MCF 10A (cell line): ENCODE results near the gene ATP6V1C2. TPM values are rescaled to one million over a fixed set of nuclear protein-coding genes. Genes with fewer than 3 reads are reported as not detected.

ENCODE experiments used
- BruUV-seq: library from RNA; stranded (reverse); fragments of 400-500 nt; replicated peaks from 2 replicates; lab custom pipeline; 2021; lab: Mats Ljungman, UMichigan
- CTCF ChIA-PET: fragments of 300-600 bp; sonication (Branson Sonifier 250); formaldehyde crosslinking; extraction: SDS; loops from one replicate; lab custom pipeline; 2021; ENCODE audit warnings: antibody characterized with exemption, inconsistent platforms; lab: Yijun Ruan, JAX
- POLR2A ChIA-PET: fragments of 300-600, 350-650 bp; sonication (Branson Sonifier 250); formaldehyde crosslinking; extraction: SDS; loops from one replicate; lab custom pipeline; 2020; ENCODE audit warnings: antibody characterized with exemption, inconsistent platforms; lab: Yijun Ruan, JAX
- DNase-seq: peaks from one replicate; pipeline ENCODE4 v3.0.0-alpha.2; 2018; ENCODE audit not compliant: unreplicated experiment
- H3K27ac Mint-ChIP-seq: one replicate; pipeline ENCODE4 v1.8.0; 2022; ENCODE audit warnings: mild to moderate bottlenecking, low read depth, mixed read lengths; ENCODE audit not compliant: unreplicated experiment
- H3K27me3 Mint-ChIP-seq: one replicate; pipeline ENCODE4 v1.8.0; 2022; ENCODE audit warnings: mixed read lengths; ENCODE audit not compliant: insufficient read depth, unreplicated experiment
- H3K36me3 Mint-ChIP-seq: one replicate; pipeline ENCODE4 v1.8.0; 2022; ENCODE audit warnings: mild to moderate bottlenecking, moderate library complexity, mixed read lengths; ENCODE audit not compliant: insufficient read depth, unreplicated experiment
- H3K4me1 Mint-ChIP-seq: one replicate; pipeline ENCODE4 v1.8.0; 2022; ENCODE audit warnings: mixed read lengths; ENCODE audit not compliant: insufficient read depth, unreplicated experiment
- H3K4me3 Mint-ChIP-seq: one replicate; pipeline ENCODE4 v1.8.0; 2022; ENCODE audit warnings: mild to moderate bottlenecking, moderate library complexity, mixed read lengths; ENCODE audit not compliant: unreplicated experiment
- H3K9me3 Mint-ChIP-seq: one replicate; pipeline ENCODE4 v1.8.0; 2022; ENCODE audit warnings: mixed read lengths; ENCODE audit not compliant: unreplicated experiment
- intact Hi-C: fragments of 100-400 bp; cut with micrococcal nuclease; formaldehyde crosslinking; loops from 2 replicates; pipeline ENCODE4 v1.14.1; 2022
- total RNA-seq: library from RNA; stranded (reverse); gene quantifications from 2 replicates; pipeline ENCODE4 v1.2.3, GENCODE V29; 2022
- TF ChIP-seq, protein P1 (sequence below): fragments of 200-600 bp; IDR thresholded peaks from one replicate; pipeline ENCODE4 v1.8.0; 2022; ENCODE audit warnings: antibody characterized with exemption, mild to moderate bottlenecking; ENCODE audit not compliant: unreplicated experiment

Gene ATP6V1C2
- total RNA-seq, 1 experiment from 2014 or later: 0.19 TPM

DNA sequence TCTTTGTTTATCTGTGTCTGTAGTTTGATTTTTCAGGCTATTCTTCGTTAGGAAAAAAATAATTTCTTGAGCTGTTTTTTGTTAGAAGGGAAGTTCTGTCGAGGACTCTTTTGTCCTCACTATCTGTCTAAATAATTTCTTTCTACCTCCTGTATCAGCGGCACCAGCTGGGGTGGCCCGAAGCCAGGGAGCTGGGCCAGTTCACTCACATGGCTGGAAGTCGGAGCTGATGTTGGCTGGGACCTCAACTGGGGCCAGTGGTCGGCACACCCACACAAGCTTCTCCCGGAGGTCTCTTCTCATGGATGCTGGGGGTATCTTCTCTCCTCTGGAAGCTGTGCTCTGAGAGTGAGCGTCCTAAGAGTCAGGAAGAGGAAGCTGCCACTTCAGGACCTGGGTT, 99.1 kb downstream of the ATP6V1C2 start:
- Mint-ChIP-seq H3K27me3 (peaks cover 64% of the 10 kb centered on the region), H3K27ac (no peak overlapping the region), H3K4me3 (no peak overlapping the region), H3K9me3 (no peaks in the 10 kb centered on the region), H3K36me3 (no peaks in the 10 kb centered on the region), H3K4me1 (peaks cover 5% of the 10 kb centered on the region)
- BruUV-seq: no TSS peak
- ChIA-PET CTCF (interaction anchor here (1.1 to 1.7 kb wide), 4 partner anchors 11 to 312 kb away, joined by 3 to 7 read pairs (median 6); a partner anchor contains a TSS), POLR2A (no interaction called here)
- no peak for DNase-seq
- TF ChIP-seq, protein P1, sequence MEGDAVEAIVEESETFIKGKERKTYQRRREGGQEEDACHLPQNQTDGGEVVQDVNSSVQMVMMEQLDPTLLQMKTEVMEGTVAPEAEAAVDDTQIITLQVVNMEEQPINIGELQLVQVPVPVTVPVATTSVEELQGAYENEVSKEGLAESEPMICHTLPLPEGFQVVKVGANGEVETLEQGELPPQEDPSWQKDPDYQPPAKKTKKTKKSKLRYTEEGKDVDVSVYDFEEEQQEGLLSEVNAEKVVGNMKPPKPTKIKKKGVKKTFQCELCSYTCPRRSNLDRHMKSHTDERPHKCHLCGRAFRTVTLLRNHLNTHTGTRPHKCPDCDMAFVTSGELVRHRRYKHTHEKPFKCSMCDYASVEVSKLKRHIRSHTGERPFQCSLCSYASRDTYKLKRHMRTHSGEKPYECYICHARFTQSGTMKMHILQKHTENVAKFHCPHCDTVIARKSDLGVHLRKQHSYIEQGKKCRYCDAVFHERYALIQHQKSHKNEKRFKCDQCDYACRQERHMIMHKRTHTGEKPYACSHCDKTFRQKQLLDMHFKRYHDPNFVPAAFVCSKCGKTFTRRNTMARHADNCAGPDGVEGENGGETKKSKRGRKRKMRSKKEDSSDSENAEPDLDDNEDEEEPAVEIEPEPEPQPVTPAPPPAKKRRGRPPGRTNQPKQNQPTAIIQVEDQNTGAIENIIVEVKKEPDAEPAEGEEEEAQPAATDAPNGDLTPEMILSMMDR: no peak
- intact Hi-C loops: no loop called here

DNA sequence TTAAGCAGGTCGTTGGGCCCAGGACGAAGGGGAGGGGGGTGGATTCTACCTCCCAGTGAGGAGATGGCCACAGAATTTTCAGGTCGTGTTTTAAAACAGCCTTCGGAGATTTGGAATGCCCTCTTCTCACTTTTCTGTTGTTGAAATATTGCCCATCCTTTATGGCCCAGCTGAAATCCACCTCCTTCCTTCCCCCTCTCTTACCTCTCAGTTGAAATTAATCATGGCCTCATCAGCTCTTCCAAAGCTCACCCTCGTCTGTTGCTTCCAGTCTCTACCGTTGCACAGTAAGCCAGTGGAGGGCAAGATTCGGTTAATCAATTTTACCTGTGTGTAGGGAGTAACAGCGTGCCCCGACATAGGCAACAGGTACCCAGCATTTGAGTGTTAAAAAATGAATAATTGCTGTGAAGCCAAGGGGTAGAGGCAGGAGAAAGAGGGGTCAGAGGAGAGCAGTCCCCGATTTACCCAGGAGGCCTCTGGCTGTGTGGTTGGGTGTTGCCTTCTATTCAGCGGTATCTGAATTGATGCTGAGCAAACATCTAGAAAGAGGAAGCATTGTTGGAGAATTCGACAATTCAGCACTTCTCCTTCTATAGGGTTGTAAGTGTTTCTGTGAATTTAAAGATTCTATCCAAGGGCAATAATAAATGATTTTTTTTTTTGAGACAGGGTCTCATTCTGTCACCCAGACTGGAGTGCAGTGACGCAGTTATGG, 99.7 kb downstream of the ATP6V1C2 start:
- no TSS peak for BruUV-seq
- peaks cover 6% of the 10 kb centered on the region for H3K9me3 Mint-ChIP-seq
- peaks cover 66% of the 10 kb centered on the region for H3K27me3 Mint-ChIP-seq
- ChIA-PET CTCF (interaction anchor here (1.1 to 1.7 kb wide), 4 partner anchors 11 to 312 kb away, joined by 3 to 7 read pairs (median 6); a partner anchor contains a TSS), POLR2A (no interaction called here)
- intact Hi-C loops: no loop called here
- TF ChIP-seq, protein P1: no peak
- H3K36me3 Mint-ChIP-seq: no peaks in the 10 kb centered on the region
- no peak overlapping the region for H3K4me3 Mint-ChIP-seq
- peaks cover 5% of the 10 kb centered on the region for H3K4me1 Mint-ChIP-seq
- H3K27ac Mint-ChIP-seq: no peak overlapping the region
- DNase-seq: no peak

DNA sequence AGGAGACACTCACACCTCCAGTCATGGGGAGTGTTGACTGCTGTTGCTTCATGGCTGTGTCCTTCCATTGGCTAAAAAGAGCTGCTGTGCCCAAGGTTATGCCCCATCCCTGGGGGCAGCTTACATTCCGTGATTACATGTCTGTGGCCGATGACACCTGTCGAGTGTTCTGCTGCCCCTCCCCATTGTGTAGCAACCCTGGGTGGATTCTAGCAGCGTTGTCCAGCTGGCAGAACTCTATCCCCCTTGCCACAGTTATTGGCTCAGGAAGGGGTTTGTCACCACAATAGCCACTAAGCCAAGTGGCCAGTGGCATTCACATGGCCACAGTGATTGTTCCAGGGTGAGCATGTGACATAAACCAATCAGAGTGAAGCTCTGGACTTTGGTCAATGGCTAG, 102.8 kb downstream of the ATP6V1C2 start:
- CTCF ChIA-PET: interaction anchor here (0.6 to 3.5 kb wide), 5 partner anchors 9 to 333 kb away, joined by 3 to 36 read pairs (median 5); partner anchors contain the start of gene PDIA6
- Mint-ChIP-seq H3K4me1 (no peaks in the 10 kb centered on the region), H3K4me3 (no peak overlapping the region), H3K27me3 (peaks cover 69% of the 10 kb centered on the region), H3K27ac (no peak overlapping the region), H3K36me3 (no peaks in the 10 kb centered on the region), H3K9me3 (peaks cover 6% of the 10 kb centered on the region)
- BruUV-seq: no TSS peak
- no peak for DNase-seq
- intact Hi-C loops: no loop called here
- TF ChIP-seq, protein P1: no peak
- POLR2A ChIA-PET: interaction anchor here (1.9 kb wide), 1 partner anchor 12 kb away, joined by 10 read pairs; the partner anchor contains the start of gene PDIA6

DNA sequence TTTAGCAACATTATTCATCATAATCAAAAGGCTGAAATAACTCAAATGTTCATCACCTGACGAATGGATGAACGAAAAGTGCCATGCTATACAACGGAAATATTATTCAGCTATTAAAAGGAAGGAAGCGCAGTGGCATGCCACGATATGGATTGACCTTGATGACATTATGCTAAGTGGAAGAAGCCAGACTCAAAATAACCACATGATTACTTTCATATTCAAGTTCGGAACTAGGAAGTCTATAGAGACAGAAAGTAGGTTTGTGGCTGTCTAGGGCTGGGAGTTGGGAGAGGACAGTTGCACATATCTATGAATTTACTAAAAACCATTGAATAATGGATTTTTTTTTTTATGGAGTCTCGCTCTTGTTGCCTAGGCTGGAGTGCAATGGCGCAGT, 104.6 kb downstream of the ATP6V1C2 start:
- Mint-ChIP-seq H3K27me3 (peaks cover 71% of the 10 kb centered on the region), H3K36me3 (no peaks in the 10 kb centered on the region), H3K27ac (no peak overlapping the region), H3K4me3 (no peak overlapping the region), H3K4me1 (no peaks in the 10 kb centered on the region), H3K9me3 (peaks cover 6% of the 10 kb centered on the region)
- ChIA-PET POLR2A (no interaction called here), CTCF (no interaction called here)
- intact Hi-C loops: no loop called here
- TF ChIP-seq, protein P1: no peak
- no TSS peak for BruUV-seq
- no peak for DNase-seq
